ENCODE results near the gene MAD1L1. TPM values are rescaled to one million over a fixed set of nuclear protein-coding genes. Genes with fewer than 3 reads are reported as not detected.

Gene MAD1L1
- total RNA-seq, 2 experiments from 2014 or later, result 58.3 to 65.3 TPM

GRCh38 chr7:2152646-2153045, 80.1 kb downstream of the MAD1L1 start:
- Histone ChIP-seq H3K79me2 (ENCODE audit: insufficient read depth, low read depth, low read length) (no peaks in the 10 kb centered on the region), H2AFZ (ENCODE audit: low read length) (no peak overlapping the region), H3K9me2 (ENCODE audit: insufficient read depth, low read length) (no peaks in the 10 kb centered on the region), H3K27ac (ENCODE audit: low read depth, low read length, poor library complexity, severe bottlenecking) (no peak overlapping the region), H3K36me3 (ENCODE audit: insufficient read depth, low read length) (peaks cover 3% of the 10 kb centered on the region; the same call in 1 of the 2 replicates), H3K4me1 (ENCODE audit: insufficient read depth, low read length, poor library complexity, severe bottlenecking) (peaks cover under 1% of the 10 kb centered on the region), H4K20me1 (ENCODE audit: insufficient read depth, low read length) (no peaks in the 10 kb centered on the region), H3K4me3 (ENCODE audit: low read depth, low read length, poor library complexity, severe bottlenecking) (no peak overlapping the region), H3K9me3 (ENCODE audit: low read length) (no peaks in the 10 kb centered on the region), H3K4me2 (ENCODE audit: low read length) (no peak overlapping the region)
- TF ChIP-seq CTCF (conservative IDR thresholded peaks at IDR 0.05; ENCODE audit: low read length) (no peak), EZH2phosphoT487 (IDR thresholded peaks at IDR 0.05; ENCODE audit: borderline replicate concordance, low read depth, low read length) (no peak)
- POLR2A ChIA-PET, result interaction anchor here (0.5 kb wide), 1 partner anchor 92 kb away, joined by 3 read pairs; no protein-coding TSS in a partner anchor
- intact Hi-C loops (cut with micrococcal nuclease; ENCODE audit: unreplicated experiment), result no loop called here
- CTCF ChIA-PET (ENCODE audit: unreplicated experiment), result no interaction called here
- DNase-seq (ENCODE audit: low spot score), result no peak
- BruUV-seq (replicated peaks), result no TSS peak

- CTCF ChIA-PET (ENCODE audit: unreplicated experiment), result no interaction called here
- TF ChIP-seq CTCF (conservative IDR thresholded peaks at IDR 0.05; ENCODE audit: low read length) (no peak), EZH2phosphoT487 (IDR thresholded peaks at IDR 0.05; ENCODE audit: borderline replicate concordance, low read depth, low read length) (no peak)
- no TSS peak for BruUV-seq (replicated peaks)
- no peaks in the 10 kb centered on the region for H3K9me3 ChIP-seq (ENCODE audit: low read length)
- POLR2A ChIA-PET, result interaction anchor here (0.5 kb wide), 1 partner anchor 92 kb away, joined by 3 read pairs; no protein-coding TSS in a partner anchor
- H3K79me2 ChIP-seq (ENCODE audit: insufficient read depth, low read depth, low read length), result no peaks in the 10 kb centered on the region
- no peak overlapping the region for H3K27ac ChIP-seq (ENCODE audit: low read depth, low read length, poor library complexity, severe bottlenecking)
- H3K4me2 ChIP-seq (ENCODE audit: low read length), result no peak overlapping the region
- intact Hi-C loops (cut with micrococcal nuclease; ENCODE audit: unreplicated experiment), result no loop called here
- H3K36me3 ChIP-seq (ENCODE audit: insufficient read depth, low read length), result peaks cover 3% of the 10 kb centered on the region; the same call in 1 of the 2 replicates
- no peaks in the 10 kb centered on the region for H3K9me2 ChIP-seq (ENCODE audit: insufficient read depth, low read length)
- H4K20me1 ChIP-seq (ENCODE audit: insufficient read depth, low read length), result no peaks in the 10 kb centered on the region
- no peak overlapping the region for H2AFZ ChIP-seq (ENCODE audit: low read length)
- H3K4me3 ChIP-seq (ENCODE audit: low read depth, low read length, poor library complexity, severe bottlenecking), result no peak overlapping the region
- H3K4me1 ChIP-seq (ENCODE audit: insufficient read depth, low read length, poor library complexity, severe bottlenecking), result no peaks in the 10 kb centered on the region
- no peak for DNase-seq (ENCODE audit: low spot score)
Observed at GRCh38 chr7:2151801-2152612, 80.7 kb downstream of the MAD1L1 start.

- no peak for DNase-seq (ENCODE audit: low spot score)
- no peak overlapping the region for H3K4me2 ChIP-seq (ENCODE audit: low read length)
- H3K27ac ChIP-seq (ENCODE audit: low read depth, low read length, poor library complexity, severe bottlenecking), result no peak overlapping the region
- H3K9me2 ChIP-seq (ENCODE audit: insufficient read depth, low read length), result no peaks in the 10 kb centered on the region
- no peaks in the 10 kb centered on the region for H3K4me1 ChIP-seq (ENCODE audit: insufficient read depth, low read length, poor library complexity, severe bottlenecking)
- intact Hi-C loops (cut with micrococcal nuclease; ENCODE audit: unreplicated experiment), result no loop called here
- H3K9me3 ChIP-seq (ENCODE audit: low read length), result no peaks in the 10 kb centered on the region
- H4K20me1 ChIP-seq (ENCODE audit: insufficient read depth, low read length), result no peaks in the 10 kb centered on the region
- POLR2A ChIA-PET, result no interaction called here
- BruUV-seq (replicated peaks), result no TSS peak
- H3K4me3 ChIP-seq (ENCODE audit: low read depth, low read length, poor library complexity, severe bottlenecking), result no peak overlapping the region
- H3K79me2 ChIP-seq (ENCODE audit: insufficient read depth, low read depth, low read length), result no peaks in the 10 kb centered on the region
- H3K36me3 ChIP-seq (ENCODE audit: insufficient read depth, low read length), result peaks cover 3% of the 10 kb centered on the region; the same call in 1 of the 2 replicates
- CTCF ChIA-PET (ENCODE audit: unreplicated experiment), result no interaction called here
- H2AFZ ChIP-seq (ENCODE audit: low read length), result no peak overlapping the region
- TF ChIP-seq EZH2phosphoT487 (IDR thresholded peaks at IDR 0.05; ENCODE audit: borderline replicate concordance, low read depth, low read length), result no peak
- no peak for TF ChIP-seq CTCF (conservative IDR thresholded peaks at IDR 0.05; ENCODE audit: low read length)
Observed at GRCh38 chr7:2151237-2151636, 81.5 kb downstream of the MAD1L1 start.

All from OCI-LY7 (cell line).